HG03097 (cell line): ENCODE data around the gene TAF9.
"Not testable (repeated sequence)": the region's sequence is repeated elsewhere in the genome, so short reads cannot be mapped to it uniquely, and the experiment has no call there.

Experiments
- ATAC-seq: cut with Tn5 transposase; IDR thresholded peaks from one replicate; pipeline ENCODE4 v1.9.1; 2021; ENCODE audit not compliant: unreplicated experiment, low FRiP score

TAF9 gene, protein sequence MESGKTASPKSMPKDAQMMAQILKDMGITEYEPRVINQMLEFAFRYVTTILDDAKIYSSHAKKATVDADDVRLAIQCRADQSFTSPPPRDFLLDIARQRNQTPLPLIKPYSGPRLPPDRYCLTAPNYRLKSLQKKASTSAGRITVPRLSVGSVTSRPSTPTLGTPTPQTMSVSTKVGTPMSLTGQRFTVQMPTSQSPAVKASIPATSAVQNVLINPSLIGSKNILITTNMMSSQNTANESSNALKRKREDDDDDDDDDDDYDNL

DNA sequence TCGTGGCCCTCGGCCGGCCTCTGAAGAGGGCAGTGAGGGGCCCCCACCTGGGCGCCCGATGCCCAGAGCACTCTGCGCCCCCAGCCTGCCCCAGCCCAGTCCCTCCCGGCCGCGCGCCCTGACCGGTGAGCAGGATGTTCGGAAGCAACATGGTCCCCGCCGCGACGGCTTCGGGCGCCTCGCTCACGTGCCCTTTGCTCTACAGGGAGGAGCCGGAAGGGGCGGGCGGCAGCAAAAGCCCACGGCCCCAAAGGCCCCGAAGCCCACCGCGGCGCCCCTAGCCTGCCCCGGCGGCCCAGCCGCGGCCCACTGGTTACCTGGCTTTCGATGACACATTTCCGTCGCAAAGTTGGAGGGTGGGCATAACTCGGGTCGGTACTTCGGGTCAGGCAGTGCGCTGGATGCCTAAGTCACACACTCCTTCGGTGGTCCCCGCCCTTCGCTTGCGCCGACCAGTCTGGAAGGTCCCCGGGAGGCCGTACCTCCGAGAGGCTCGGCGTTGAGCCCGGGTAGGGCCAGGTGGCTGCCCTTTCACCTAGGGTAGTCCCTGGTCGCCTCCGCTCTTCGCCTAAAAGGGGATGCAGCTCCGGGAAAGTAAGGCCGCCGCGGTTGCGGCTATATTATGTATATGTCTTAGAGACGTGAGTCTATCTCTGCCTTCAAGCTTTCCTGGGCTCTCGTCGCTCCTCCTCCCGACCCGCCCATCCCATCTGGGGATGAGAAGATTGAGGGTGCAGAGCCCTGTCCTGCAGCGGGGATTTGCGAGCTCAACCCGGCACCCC lies at the start of gene TAF9, which contains the start of the genes AK6 and RAD17:
TAF9 (minus strand) TSS at position 181 of the 782 bp plus-strand sequence. CDS start 3,783 bp downstream, outside the sequence.
AK6 (minus strand) TSS at position 181 of the 782 bp plus-strand sequence; CDS start at position 151, 30 bp downstream.
RAD17 (plus strand) TSS at position 479 of the 782 bp plus-strand sequence. CDS start 2,391 bp downstream, outside the sequence.
- peak; percentile 87 for ATAC-seq

DNA sequence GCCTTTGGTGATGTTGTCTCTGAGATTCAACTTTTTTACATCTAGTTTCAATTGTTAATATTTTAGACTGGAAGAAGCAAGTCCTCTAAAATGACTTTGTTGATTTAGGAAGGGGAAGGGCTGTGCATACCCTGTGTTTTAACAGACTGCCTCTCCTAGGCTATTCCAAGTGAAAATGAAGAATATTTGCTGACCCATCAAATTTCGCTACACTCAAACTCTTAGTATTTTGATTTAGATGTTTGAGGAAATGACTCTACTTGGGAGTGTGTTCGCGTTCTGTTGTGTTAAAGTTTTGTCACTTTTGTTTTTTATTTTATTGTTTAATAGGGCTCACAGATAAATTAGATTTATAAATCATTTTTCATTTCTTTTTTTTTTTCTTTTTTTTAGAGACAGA lies 49.2 kb upstream of the TAF9 start:
- ATAC-seq, result no peak

DNA sequence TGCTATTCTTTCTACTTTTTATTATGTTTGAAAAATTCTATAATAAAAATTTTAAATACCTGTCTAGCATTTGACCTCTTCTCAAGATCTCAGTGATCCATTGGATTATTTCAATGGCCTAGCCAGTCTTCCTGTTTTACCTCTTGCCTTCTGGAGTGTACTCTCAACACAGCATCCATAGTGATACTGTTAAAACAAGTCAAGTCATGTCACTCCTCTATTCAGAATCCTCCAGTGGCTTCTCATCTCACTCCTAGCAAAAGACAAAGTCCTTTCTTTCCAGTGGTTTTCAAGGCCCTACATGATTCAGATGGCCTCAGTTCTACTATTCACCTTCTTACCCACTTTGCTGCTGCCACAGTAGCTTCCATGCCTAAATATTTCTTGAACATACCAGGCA lies 47.4 kb upstream of the TAF9 start:
- ATAC-seq, result no peak

DNA sequence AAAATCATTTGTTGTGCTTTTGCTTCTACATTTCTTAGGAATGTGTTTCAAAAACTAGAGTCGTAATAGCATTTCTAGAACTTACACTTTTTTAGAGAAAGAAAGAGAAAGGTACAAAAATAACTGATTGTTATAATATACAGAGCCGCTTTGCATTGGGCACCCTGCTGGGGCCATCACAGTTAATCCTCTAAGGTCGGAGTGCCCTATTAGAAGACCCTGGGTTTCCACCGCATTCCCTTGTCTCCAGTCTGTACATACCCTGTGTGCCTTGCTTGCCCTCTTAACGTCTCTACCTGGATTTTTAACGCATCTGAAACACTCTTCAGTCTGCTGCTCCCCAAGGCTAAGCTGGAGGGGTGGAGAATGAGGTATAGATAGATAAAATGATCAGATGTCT lies 46.9 kb upstream of the TAF9 start:
- no peak for ATAC-seq

DNA sequence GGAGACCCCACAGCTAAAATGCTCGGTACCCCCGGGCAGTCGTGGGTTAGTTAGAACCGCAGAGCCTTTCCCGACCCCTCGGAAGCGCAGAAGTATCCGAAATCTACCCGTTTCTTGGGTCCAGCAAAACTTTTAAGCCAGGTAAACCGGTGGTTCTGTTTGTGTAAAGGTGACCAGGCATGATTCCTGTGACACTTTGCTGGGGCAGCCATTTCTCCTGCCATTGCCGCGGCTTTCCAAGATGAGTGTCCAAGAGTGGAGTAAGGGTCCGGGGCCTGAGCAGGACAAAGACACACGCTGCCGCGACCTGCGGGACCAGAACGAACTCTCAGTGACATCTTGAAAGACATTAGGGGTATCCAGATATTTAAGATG lies 46.3 kb upstream of the TAF9 start:
- no peak for ATAC-seq

DNA sequence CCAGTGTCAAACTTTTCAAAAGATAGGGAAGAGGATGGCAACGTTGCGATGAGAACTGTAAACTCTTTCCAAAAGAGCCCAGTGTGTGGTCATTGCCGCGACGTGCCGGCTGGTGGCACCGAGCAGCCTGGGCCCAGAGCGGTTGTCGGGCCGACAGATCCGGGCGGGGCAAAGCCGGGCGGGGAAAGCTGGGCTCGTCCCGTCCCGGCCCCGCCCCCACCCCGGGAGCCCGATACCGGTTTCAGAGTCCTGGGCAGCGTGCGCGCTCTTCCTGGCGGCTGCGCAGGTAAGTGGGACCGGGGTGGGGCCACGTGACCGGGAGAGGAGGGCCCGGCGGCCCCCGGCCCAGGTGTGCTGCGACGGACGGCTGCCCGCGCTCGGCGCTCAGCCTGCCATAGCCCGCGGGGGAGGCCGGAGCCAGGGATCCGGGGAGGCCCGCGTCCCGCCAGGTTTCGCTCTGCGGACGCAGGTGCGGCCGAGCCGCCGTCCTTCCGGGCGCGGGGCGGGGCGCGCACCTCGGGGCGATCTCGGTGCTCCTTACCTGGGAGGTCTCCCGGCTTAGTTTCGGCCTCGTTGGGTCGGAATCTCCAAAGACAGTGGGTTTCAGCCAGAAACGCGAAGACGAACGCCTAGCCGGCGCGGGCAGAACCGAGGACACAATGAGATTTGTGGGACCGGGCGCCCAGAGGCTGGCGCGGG lies 45.7 kb upstream of the TAF9 start, which contains the start of gene MARVELD2:
MARVELD2 (plus strand) TSS at position 232 of the 699 bp plus-strand sequence. CDS start 4,270 bp downstream, outside the sequence.
- ATAC-seq, result no peak

DNA sequence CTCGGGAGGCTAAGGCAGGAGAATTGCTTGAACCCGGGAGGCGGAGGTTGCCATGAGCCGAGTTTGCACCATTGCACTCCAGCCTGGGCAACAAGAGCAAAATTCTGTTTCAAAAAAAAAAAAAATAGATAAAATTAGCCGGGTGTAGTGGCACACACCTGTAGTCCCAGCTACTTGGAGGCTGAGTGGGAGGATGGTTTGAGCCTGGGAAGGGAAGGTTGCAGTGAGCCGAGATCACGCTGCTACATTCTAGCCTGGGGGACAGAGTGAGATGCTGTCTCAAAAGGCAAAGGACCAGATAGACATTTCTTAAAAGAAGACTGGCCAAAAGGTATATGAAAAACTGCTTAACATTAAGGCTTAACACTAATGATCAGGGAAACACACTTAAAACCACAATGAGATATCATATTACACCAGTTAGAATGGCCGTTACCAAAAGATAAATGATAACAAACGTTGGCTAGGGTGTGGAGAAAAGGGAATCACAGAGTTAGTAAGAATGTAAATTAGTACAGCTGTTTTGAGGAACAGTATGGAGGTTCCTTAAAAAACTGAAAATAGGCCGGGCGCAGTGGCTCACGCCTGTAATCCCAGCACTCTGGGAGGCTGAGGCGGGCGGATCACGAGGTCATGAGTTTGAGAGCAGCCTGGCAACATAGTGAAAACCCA lies 35.5 kb upstream of the TAF9 start:
- no peak for ATAC-seq

DNA sequence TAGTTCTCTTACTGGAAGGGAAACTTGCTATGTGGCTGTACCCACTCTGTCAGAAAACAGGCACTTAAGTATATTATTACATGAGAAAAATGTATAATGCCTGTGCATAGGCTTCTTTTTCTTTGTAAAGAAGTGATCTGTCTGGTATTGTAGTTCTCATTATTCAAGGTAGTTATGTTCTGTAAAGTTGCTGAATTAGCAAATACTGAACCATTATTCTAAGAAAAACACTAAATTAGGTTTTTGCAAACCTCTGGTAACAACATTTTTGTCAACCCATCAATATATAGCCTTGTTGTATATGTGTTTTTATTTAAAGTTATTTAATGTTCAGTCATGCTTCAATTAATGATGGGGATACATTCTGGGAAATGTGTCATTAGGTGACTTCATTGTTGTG lies 9.1 kb upstream of the TAF9 start:
- no peak for ATAC-seq

DNA sequence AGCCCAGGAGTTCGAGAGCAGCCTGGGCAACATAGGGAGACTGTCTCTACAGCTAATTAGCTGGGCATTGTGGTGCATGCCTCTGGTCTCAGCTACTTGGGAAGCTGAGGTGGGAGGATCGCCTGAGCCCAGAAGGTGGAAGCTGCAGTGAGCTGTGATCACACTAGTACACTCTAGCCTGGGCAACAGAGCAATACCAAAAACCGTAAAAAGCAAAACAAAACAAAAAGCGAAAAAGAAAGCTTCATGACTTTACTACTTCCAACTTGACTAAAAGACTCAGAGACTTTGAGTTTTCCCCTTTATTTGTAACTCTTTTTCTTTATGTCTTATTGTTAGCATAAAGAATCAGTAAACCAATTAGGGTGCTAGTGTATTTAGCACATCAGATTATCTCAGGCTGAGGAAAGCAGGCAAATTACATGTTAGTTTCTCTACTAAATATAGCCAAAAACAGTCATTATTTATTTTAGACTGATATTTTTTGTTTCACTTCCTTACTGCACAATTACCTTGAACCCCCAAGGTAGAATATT lies 5.7 kb upstream of the TAF9 start:
- ATAC-seq, result no peak

DNA sequence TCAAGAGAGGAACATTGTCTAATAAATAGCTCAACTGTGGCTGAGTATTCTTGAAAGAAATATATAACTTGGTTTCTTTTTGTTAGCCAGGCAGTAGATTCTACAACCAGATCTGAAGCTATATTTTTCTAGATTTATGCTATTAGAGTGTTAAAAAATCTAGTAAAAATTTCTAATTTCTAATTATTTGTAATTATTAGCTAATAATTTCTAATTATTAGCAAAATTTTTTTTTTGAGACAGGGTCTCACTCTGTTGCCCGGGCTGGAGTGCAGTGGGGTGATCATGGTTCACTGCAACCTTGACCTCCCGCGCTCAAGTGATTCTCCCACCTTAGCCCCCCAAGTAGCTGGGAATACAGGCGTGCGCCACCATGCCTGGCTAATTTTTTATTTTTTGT lies 3.1 kb upstream of the TAF9 start:
- no peak for ATAC-seq

DNA sequence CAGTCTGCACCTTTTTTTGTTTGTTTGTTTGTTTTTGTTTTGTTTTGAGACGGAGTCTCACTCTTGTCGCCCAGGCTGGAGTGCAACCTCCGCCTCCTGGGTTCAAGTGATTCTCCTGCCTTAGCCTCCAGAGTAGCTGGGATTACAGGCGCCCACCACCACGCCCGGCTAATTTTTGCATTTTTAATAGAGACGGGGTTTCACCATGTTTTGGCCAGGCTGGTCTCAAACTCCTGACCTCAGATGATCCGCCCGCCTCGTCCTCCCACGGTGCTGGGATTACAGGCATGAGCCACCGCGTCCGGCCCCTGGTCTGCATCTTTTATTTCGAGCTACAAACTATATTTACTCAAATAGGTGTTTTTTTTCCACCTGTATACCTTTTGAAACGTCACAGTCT lies 1.0 kb upstream of the TAF9 start:
- not testable (repeated sequence) for ATAC-seq

DNA sequence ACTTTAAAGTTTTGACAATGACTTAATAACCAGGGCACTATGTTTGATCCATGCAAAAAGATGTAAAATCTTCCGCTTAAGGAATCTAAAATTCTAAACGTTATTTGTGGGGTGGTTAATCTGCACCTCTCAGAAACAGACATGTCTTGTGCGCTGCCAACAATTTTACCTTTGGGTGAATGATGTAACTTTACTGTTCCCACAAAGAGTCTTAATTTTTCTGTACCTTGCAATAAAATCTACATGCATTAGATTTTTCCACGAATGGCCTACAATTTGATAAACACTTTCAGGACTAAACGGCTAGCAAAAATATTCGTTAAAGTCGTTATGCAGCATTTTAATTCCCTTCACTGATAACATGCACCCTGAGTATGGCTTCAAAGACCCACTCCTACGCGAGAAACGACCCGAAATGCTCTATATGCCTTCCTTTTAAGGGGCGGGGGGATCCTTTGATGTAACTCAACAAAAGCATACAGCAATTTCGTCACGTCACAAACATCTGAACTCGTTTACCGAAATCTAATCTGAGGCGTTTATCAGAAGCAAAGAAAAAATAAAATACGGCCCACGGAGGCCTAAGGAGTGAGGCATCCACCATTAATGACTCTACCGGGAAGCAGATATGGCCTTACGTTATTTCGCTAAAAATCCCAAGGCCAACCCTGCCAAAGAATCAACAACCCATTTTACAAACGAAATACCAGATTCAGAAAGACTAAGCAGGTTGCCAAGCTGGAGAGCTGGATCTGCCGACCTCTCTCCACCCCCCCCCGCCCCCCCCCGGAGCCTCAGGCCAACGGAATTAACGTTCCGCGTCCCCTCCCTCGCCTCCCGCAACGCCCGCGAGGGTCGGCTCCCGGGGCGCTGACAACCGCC lies 621 bp downstream of the TAF9 start:
- ATAC-seq, result no peak

DNA sequence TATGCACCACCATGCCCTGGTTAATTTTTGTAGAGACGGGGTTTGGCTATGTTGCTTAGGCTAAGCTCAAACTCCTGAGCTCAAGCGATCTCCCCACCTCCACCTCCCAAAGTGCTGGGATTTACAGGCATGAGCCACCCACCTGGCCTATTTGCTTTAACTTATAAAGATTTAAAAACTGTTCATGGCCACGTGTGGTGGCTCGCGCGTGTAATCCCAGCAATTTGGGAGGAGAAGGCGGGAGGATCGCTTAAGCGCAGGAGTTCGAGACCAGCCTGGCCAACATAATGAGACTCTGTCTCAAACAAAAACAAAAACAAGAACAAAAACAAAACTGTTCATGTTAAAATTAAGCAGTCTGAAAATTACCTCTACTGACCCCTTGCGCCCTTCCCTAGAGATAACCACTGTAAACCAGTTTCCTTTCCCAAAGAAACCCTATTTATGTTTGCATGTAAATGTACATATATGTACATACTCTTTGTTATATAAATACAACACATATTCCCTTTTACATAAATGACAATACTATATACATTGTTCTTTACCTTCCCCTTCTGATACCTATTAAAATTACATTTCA lies 1.5 kb downstream of the TAF9 start:
- no peak for ATAC-seq

DNA sequence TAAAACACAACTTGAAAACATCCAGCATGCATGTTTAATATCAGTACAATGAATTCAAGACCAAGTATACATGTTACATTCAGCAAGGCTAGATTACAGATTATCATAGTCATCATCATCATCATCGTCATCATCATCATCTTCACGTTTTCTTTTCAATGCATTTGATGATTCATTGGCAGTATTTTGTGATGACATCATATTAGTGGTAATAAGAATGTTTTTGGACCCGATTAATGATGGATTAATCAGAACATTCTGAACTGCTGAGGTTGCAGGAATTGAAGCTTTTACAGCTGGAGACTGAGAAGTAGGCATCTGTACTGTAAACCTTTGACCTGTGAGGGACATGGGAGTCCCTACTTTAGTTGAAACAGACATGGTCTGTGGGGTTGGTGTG lies 4.5 kb downstream of the TAF9 start:
- ATAC-seq, result no peak

DNA sequence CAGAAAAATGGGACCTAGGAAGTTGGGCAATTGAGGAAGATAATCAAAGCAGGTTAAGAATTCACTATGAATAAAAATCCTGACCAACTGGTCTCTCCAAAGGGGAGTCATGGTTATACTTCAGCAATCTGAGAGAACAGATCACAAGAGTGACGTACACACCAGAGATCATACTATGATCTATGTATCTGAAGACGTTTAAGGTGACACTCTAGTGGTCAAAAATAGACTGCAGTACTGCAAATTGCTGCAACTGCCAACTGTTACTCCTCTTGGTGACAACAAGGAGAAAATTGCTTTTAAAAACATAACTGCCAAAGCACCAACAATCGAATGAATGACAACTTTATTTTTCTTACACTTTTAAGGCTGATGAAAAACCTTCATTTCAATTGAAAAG lies 4.9 kb downstream of the TAF9 start:
- no peak for ATAC-seq

DNA sequence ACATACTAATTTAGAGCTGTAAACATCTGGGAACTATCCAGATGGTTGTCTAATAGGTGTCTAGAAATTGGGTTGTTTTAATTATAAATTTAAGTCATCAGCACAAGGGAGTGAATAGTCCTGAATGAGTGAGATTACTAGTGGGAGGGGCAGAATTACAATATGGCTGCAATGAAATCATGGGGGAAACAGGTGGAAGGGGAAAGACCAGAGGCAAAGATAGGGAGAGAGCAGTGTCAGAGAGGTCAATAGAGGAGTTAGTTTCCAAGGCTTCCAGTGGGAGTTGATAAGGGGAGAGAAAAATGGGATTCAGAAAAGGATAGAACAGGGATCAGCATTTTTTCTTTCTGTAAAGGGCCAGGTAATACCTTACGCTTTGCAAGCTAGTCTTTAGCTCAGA lies 8.9 kb downstream of the TAF9 start:
- ATAC-seq, result no peak

DNA sequence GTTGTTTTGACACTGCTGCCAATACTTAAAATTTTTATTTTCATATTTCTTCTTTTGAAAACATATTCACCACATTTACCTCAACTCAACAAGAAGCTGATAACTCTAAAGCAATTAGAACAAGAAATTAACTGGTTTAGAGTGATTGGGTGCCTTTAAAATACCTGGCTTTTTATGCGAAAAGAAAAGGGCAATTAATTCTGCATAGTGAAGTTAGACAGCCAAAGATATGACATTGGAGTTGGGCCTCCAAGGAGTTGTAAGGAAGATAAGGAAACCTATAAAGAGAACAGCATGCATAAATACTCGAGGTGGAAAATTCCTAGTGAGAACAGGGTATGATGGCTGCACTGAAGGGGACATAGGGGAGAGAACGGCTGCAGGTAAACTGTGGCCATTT lies 9.6 kb downstream of the TAF9 start:
- no peak for ATAC-seq

DNA sequence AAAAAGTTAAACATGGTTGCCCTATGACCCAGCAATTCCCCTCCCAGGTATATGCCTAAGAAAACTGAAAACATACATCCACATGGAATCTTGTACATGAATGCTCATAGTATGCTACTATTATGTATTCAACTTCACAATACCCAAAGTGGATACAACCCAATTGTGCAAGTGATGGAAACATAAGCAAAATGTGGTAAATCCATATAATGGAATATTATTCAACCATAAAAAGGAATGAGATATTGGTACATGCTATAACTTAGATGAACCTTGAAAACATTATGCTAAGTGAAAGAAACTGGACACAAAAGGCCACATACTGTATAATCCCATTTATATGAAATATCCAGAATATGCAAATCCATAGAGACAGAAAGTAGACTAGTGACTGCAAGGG lies 18.7 kb downstream of the TAF9 start:
- ATAC-seq, result no peak

DNA sequence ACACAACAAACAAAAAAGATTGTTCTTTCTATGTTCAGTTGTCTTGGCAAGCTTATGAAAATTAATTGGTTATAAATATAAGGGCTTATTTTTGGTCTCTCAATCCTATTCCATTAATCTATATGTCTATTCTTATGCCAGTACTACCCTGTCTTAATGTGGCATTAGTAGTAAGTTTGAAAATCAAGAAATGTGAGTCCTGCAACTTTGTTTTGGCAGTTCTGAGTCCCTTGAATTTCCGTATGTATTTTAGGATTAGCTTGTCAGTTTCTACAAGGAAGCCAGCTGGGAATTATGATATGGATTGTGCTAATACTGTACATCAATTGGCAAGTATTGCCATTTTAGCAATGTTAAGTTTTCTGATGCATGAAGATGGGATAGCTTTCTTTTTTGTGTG lies 26.2 kb downstream of the TAF9 start:
- no peak for ATAC-seq
